Cardiac atrium fibroblast (primary cell): ENCODE measurements around the gene ALS2CL. TPM values are rescaled to one million over a fixed set of nuclear protein-coding genes. Genes with fewer than 3 reads are reported as not detected.

ENCODE experiments used
- total RNA-seq: library from RNA; depleted of rRNA; stranded (reverse); fragments of >200 nt; gene quantifications from 2 replicates; pipeline ENCODE4 v1.2.3, GENCODE V29; 2015

The ALS2CL gene
- total RNA-seq: 0.32 and 1.4 TPM in 2 replicates

GRCh38 chr3:46693038-46693891 lies at the start of gene ALS2CL:
Gene ALS2CL, minus strand, starts transcription at chr3:46693679. Its CDS starts 4,239 bp downstream, at chr3:46689440.

GRCh38 chr3:46717447-46718231 lies 24.2 kb upstream of the ALS2CL start, which contains the start of gene PRSS50:
Gene PRSS50, minus strand, starts transcription at chr3:46717869. Its CDS starts 45 bp downstream, at chr3:46717824.

DNA sequence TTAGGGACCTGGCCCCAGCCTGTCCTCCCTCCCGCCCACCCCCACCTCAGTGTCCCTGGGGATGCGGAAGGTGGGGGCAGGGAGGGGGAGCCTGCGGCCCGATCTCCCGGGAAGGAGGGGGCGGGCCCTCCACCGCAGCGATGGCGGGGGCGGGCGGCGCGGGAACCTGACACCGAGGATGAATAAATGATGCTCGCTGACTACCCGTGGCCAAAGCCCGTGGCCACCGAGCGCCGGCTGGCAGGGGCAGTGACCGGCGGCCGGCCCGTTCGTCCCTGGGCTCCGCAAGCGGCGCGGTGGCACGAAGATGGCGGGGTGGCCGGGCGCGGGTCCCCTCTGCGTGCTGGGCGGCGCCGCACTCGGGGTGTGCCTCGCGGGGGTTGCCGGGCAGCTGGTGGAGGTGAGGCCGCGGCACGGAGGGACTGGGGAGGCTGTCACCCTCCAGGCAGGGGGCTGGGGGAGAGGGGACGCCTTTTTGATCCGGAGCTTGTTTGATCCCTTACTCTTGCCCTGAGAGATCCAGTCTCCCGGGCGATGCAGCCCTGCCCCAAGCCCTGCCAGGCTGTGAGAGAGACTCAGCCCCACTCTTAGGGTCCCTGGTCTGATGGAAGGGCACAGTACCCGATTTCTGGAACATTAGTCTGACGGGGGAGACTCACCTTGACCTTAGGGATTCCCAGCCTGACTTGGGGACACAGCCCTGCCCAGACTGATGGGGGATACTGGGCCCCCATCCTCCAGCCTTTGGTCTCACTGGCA lies 7.9 kb upstream of the ALS2CL start, which contains the start of gene TMIE:
TMIE (plus strand) TSS at position 212 of the 759 bp plus-strand sequence; CDS start at position 308, 96 bp downstream.

Other genes starting within 250 kb of the ALS2CL start
- under 0.01 and 23.3 TPM in 2 replicates for gene LTF, start 228.8 kb downstream of the ALS2CL start, total RNA-seq
- gene RTP3, start 195.7 kb downstream of the ALS2CL start, total RNA-seq: not detected in 2 replicates
- gene LRRC2, start 127.4 kb downstream of the ALS2CL start, total RNA-seq: 0.32 and 1.3 TPM in 2 replicates
- not detected in 2 replicates for gene FAM240A, start 81.2 kb downstream of the ALS2CL start, total RNA-seq
- not detected in 2 replicates for gene TMIE, start 7.7 kb upstream of the ALS2CL start, total RNA-seq
- not detected in 2 replicates for gene PRSS50, start 24.2 kb upstream of the ALS2CL start, total RNA-seq
- 1.4 TPM in 1 of 2 replicates, not detected in the other for gene MYL3, start 169.8 kb upstream of the ALS2CL start, total RNA-seq
- 7.5 and 13.5 TPM in 2 replicates for gene PTH1R, start 184.0 kb upstream of the ALS2CL start, total RNA-seq